Measurements from ENCODE around the gene CTNNBL1.

- no peak for TF ChIP-seq BHLHE40 (IDR thresholded peaks at IDR 0.05; ENCODE audit: low read depth, low read length)
- TF ChIP-seq CEBPB (IDR thresholded peaks at IDR 0.05; ENCODE audit: low read depth, low read length), result no peak
- TF ChIP-seq CHD1 (IDR thresholded peaks at IDR 0.05; ENCODE audit: low read depth, low read length), result no peak
- TF ChIP-seq, protein P1, sequence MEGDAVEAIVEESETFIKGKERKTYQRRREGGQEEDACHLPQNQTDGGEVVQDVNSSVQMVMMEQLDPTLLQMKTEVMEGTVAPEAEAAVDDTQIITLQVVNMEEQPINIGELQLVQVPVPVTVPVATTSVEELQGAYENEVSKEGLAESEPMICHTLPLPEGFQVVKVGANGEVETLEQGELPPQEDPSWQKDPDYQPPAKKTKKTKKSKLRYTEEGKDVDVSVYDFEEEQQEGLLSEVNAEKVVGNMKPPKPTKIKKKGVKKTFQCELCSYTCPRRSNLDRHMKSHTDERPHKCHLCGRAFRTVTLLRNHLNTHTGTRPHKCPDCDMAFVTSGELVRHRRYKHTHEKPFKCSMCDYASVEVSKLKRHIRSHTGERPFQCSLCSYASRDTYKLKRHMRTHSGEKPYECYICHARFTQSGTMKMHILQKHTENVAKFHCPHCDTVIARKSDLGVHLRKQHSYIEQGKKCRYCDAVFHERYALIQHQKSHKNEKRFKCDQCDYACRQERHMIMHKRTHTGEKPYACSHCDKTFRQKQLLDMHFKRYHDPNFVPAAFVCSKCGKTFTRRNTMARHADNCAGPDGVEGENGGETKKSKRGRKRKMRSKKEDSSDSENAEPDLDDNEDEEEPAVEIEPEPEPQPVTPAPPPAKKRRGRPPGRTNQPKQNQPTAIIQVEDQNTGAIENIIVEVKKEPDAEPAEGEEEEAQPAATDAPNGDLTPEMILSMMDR (conservative IDR thresholded peaks at IDR 0.05; ENCODE audit: low read depth, low read length), result no peak
- TF ChIP-seq, protein P2, sequence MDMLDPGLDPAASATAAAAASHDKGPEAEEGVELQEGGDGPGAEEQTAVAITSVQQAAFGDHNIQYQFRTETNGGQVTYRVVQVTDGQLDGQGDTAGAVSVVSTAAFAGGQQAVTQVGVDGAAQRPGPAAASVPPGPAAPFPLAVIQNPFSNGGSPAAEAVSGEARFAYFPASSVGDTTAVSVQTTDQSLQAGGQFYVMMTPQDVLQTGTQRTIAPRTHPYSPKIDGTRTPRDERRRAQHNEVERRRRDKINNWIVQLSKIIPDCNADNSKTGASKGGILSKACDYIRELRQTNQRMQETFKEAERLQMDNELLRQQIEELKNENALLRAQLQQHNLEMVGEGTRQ (IDR thresholded peaks at IDR 0.05; ENCODE audit: low read depth, low read length), result no peak
- no peak for TF ChIP-seq SMC3 (IDR thresholded peaks at IDR 0.05; ENCODE audit: low read depth, low read length)
- TF ChIP-seq MXI1 (IDR thresholded peaks at IDR 0.05; ENCODE audit: borderline replicate concordance, low read depth, low read length), result no peak
- no peak for TF ChIP-seq POLR2A (IDR thresholded peaks at IDR 0.05; ENCODE audit: low read depth, low read length)
- no peak for TF ChIP-seq MAFK (IDR thresholded peaks at IDR 0.05; ENCODE audit: low read depth, low read length)
- TF ChIP-seq RFX5 (IDR thresholded peaks at IDR 0.05; ENCODE audit: low read depth, low read length), result no peak
- TF ChIP-seq, protein P3, sequence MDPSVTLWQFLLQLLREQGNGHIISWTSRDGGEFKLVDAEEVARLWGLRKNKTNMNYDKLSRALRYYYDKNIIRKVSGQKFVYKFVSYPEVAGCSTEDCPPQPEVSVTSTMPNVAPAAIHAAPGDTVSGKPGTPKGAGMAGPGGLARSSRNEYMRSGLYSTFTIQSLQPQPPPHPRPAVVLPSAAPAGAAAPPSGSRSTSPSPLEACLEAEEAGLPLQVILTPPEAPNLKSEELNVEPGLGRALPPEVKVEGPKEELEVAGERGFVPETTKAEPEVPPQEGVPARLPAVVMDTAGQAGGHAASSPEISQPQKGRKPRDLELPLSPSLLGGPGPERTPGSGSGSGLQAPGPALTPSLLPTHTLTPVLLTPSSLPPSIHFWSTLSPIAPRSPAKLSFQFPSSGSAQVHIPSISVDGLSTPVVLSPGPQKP (IDR thresholded peaks at IDR 0.05; ENCODE audit: borderline replicate concordance, low read depth, low read length), result no peak
- TF ChIP-seq MAZ (IDR thresholded peaks at IDR 0.05; ENCODE audit: borderline replicate concordance, low read depth, low read length), result no peak
These were observed 66.5 kb downstream of the CTNNBL1 start for GRCh38 chr20:37760322-37760721.
